ENCODE measurements around the gene MFSD6L.
"Not testable (repeated sequence)": the region's sequence is repeated elsewhere in the genome, so short reads cannot be mapped to it uniquely, and the experiment has no call there.

MFSD6L gene

GRCh38 chr17:8823279-8823678, 24.1 kb upstream of the MFSD6L start:
- DNase-seq = no peak

DNA sequence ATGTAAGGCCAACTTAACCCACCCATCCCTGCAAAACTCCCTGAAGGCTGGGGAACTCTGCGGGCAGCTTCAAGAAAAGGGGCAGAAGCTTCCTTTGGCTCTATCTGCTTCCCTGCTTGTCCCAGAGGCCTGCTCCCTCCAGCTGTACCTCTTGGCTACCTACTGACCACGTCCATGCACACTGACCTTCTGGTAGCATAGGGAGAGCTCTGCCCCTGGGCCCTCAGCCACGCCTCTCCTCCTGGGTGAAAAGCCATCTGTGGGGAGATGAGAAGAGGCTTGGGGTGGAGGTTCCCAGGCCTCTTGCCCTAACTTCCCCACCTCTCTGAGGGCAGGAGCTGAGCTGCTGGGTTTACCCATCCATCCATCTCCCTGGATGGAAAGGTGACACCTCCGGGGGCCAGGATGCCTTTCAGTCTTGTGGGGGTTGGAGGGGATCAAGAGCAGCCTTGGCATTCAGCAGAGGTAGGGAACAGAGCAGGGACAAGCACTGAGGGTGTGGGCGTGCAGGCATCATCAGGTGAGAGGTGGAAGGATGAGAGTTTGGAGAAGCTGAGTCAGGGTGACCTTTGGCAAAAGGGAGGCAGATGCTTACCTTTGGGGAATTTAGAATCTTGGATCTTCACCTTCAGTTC, 23.4 kb upstream of the MFSD6L start:
- DNase-seq = no peak

GRCh38 chr17:8821446-8822105, 22.4 kb upstream of the MFSD6L start:
- no peak for DNase-seq

- DNase-seq = no peak
Measured at GRCh38 chr17:8820311-8821010, 21.3 kb upstream of the MFSD6L start.

GRCh38 chr17:8818654-8819330, 19.6 kb upstream of the MFSD6L start:
- DNase-seq = no peak

- DNase-seq = no peak
Measured at GRCh38 chr17:8818047-8818446, 18.9 kb upstream of the MFSD6L start.

- DNase-seq = no peak
Measured at GRCh38 chr17:8806926-8807550, 7.9 kb upstream of the MFSD6L start.

DNA sequence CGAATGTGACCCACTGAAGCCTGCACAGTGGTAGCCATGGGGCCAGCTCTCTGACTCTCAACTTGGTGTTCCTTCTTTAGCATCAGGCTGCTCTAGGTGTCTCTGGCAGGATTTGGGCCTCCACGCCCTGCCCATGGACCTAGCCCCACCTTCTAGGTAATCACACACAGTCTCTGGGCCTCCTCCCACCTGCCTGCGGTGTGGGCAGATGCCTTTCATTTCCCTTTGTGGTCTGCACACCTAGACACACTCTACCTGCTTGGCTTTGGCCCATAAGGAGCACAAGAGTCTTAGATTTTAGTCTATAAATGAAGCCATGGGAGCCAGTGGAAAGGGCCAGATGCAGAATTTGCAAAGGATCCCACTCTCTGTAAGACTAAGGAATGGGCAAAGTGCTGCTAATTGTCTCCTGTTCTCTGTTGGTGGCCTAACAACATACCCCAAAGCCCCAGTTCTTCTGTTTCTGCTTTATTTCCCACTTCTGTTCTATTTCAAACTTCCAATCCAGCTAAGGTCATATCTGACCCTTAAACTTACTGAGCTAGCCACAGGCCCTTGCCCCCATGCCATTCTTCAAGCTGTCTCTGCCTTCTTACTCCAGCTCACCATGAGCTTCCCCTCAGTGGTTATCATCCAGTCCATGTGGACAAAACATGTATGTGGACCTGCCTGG, 7.2 kb upstream of the MFSD6L start:
- DNase-seq = no peak

DNA sequence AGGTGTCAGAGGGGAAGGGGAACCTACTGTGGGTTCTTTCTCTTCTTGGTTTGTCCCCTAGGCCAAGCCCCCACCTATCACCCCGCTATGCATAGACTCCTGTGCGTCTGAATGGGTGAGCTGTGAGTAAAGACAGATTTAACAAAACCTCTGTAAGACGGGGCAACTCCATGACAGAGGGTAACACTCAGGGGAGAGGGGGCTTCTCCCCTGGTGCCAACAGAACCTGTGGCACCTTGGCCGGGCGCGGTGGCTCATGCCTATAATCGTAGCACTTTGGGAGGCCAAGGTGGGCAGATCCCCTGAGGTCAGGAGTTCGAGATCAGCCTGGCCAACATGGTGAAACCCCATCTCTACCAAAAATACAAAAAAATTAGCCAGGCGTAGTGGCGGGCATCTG, 6.2 kb upstream of the MFSD6L start:
- not testable (repeated sequence) for DNase-seq

DNA sequence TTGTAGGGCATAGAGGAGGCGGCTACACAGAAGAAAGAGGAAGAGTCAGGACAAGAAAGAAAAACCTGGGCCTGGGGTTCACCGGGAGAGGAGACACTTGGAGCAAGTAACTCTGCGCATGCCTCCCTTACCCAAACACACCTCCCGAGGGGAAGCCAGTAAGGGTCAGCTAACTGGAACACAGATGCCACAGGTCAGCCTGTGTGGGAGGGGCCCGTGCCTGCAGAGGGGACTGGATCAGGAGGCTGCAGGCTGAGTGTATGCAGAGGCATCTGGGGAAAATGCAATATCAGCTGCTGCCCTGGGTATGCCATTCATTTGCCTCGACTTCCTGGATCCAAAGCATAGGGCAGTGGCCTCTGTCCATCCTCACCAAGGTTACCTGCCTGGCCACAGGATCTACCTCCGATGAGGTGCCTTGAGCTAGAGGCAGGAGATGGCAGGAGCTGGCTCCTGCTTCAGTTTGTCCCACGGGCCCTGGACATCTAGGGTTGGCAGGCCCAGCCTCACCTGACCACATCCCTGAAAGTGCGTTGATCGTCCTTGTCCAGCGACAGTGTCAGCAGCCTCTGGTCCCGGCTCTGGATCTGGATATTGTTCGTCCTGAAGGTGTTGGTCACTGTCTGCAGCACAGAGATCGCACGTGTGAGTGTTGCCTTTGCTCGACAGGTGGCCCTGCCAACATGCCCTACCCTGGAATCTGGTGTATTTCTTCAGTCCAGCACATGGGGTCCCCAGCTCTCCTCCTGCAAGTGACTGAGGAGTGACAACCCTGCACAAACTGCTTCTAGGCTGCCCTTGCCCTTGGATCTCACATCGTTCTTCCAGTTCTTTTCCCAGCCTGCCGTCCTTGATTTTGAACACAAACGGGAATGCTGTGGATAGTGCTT, 4.6 kb upstream of the MFSD6L start:
- DNase-seq = no peak

DNA sequence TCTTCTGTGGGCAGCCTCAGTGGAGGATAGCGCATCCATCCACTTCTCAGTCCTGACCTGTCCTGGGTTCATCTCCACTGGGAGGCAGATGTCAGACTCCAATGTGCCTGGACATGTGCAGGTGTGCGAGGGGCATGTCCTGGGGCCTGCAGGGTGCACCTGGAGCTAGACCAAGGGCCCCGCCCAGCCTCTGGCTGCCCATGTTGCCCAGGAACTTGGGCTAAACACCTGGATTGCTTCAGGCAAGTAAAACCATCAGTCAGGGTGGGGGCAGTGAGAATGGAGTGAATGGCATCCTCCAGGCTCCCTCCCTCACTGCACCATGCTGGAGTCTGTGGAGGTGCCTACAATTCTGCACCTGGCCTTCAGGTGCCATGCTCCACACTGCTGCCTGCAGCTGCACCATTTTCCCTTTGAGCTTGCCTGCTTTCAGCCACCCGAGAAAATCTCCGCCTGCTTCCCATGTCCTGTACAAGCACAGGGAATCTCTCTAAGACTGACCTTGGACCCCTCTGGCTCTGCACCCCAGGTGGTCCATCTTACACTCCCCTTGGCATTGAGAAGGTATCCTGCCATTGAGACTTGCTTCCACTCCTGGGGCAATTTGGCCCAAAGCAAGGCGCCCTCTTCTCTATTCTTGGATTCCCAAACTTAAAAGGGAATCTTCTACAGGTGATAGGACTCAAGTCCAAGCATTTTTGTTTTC, 2.1 kb upstream of the MFSD6L start:
- DNase-seq = no peak

DNA sequence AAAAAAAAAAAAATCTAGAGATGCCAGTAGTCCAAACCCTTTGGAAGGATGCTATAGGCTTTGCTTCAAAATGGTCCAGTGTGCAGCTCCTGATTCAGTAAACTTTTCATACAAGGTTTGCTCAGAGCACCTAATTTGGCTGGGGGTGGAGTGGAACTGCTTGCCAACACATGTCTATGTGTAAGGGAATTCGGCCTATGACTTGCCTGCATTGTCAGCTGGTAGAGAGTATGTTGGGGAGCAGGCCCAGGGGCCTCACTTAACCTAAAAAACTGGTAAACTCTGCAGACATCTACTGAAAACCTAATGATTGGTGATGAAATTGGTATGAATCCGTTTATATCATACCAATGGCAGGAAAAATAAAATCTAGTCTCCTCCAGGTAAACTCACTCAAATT, 1.5 kb upstream of the MFSD6L start:
- no peak for DNase-seq

GRCh38 chr17:8799570-8800212, 526 bp upstream of the MFSD6L start:
- no peak for DNase-seq

- no peak for DNase-seq
Measured at GRCh38 chr17:8798176-8798845, 854 bp downstream of the MFSD6L start.

DNA sequence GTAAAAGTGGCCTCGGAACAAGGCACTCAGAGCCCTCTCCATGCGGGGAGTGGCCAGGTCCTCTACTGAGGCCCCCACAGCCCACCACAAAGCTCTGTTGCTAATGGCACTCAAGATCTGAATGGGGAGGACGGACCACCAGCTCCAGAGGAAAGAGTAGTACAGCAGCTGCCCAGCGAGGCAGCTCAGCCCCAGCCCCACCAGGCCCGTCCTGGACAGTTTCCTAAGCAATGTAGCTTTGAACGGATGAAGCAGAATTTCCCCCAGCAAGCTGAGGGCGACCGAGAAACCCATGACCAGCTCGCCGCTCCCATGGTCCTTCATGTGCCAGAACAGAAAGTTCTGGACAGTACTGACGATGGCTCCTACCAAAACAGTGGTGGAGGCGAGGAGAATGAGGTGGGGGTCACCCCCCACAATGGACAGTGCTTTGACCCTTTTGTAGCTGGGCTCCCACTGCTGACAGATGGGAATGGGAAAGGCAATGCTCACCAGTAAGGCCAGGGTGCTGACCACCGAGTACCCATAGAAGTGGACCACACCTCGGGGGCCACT, 1.5 kb downstream of the MFSD6L start:
- DNase-seq = no peak

DNA sequence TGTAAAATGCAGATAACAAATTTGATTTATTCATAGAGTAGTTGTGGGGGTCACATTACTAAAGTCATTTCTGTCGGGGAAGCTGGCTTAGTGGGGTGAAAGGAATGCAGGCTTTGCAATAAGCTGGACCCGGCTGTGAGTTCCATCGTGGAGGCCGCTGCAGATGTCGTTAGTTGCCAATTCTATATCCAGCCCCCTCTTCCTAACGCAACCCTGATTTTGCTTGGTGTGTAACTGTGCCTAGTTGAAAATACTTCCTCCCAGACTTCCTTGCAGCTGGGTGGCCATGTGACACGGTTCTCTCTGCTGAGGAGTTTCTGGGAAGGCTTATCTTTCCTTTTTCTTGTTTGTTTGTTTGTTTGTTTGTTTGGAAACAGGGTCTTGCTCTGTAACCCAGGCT, 4.5 kb downstream of the MFSD6L start:
- no peak for DNase-seq

GRCh38 chr17:8793649-8794048, 5.5 kb downstream of the MFSD6L start:
- DNase-seq = no peak

- DNase-seq = no peak
Measured at GRCh38 chr17:8792646-8793045, 6.5 kb downstream of the MFSD6L start.

GRCh38 chr17:8791910-8792270, 7.3 kb downstream of the MFSD6L start:
- DNase-seq = no peak

Data from GOT3 (cell line).